Naive thymus-derived CD8-positive, alpha-beta T cell (primary cell): Measurements from ENCODE around the gene SRRM4. TPM values are rescaled to one million over a fixed set of nuclear protein-coding genes. Genes with fewer than 3 reads are reported as not detected.
"Not testable (repeated sequence)": the region's sequence is repeated elsewhere in the genome, so short reads cannot be mapped to it uniquely, and the experiment has no call there.

ENCODE experiments used
- ATAC-seq, 2 donors: fragments of 150-1000 bp; cut with Tn5 transposase in 1 of 2; sonication (Bioruptor Pico), chemical (Tn5 transposase) in 1 of 2; 1 replicate in 1 of 2; 2 replicates in 1 of 2; pipeline ENCODE4 v1.10.0; 2021; ENCODE audit warnings: mild to moderate bottlenecking in 2 of 2, moderate library complexity in 2 of 2
- POLR2A ChIA-PET: fragments of 350-600 bp; sonication (Branson Sonifier 250); formaldehyde crosslinking; loops from one replicate; lab custom pipeline; 2021; ENCODE audit warnings: antibody characterized with exemption; lab: Charles Lee
- DNase-seq, 10 donors: peaks; one replicate each; pipeline versions ENCODE4 v3.0.0 to v3.0.0-alpha.2; 2020 to 2022
- H3K27ac Mint-ChIP-seq, 10 donors: one replicate each; pipeline ENCODE4 v1.8.0; 2020 to 2022; ENCODE audit warnings: mild to moderate bottlenecking in 10 of 10, mixed read lengths in 10 of 10, moderate library complexity in 4 of 10, inconsistent platforms in 1 of 10
- H3K27me3 Mint-ChIP-seq, 5 donors: one replicate each; pipeline ENCODE4 v1.8.0; 2021 to 2022; ENCODE audit warnings: mixed read lengths in 5 of 5
- H3K36me3 Mint-ChIP-seq, 3 donors: one replicate each; pipeline ENCODE4 v1.8.0; 2020 to 2022; ENCODE audit warnings: mixed read lengths in 3 of 3, mild to moderate bottlenecking in 2 of 3, inconsistent platforms in 1 of 3
- H3K4me1 Mint-ChIP-seq, 4 donors: one replicate each; pipeline ENCODE4 v1.8.0; 2021 to 2022; ENCODE audit warnings: mixed read lengths in 4 of 4
- H3K4me3 Mint-ChIP-seq, 10 donors: one replicate each; pipeline ENCODE4 v1.8.0; 2020 to 2022; ENCODE audit warnings: mild to moderate bottlenecking in 10 of 10, mixed read lengths in 10 of 10, moderate library complexity in 6 of 10, inconsistent platforms in 1 of 10
- H3K9me3 Mint-ChIP-seq, 9 donors: one replicate each; pipeline ENCODE4 v1.8.0; 2020 to 2022; ENCODE audit warnings: mixed read lengths in 9 of 9, mild to moderate bottlenecking in 3 of 9, inconsistent platforms in 1 of 9, moderate library complexity in 1 of 9
- polyA plus RNA-seq, 3 donors: library from polyadenylated mRNA; unstranded; fragments of 300-500 nt; fragmentation: Illumina TruSeq; gene quantifications; one replicate each; pipeline ENCODE4 v1.2.3, GENCODE V29; 2021
- total RNA-seq, 8 experiments: library from RNA in 2 of 8; stranded (reverse) in 2 of 8; gene quantifications; one replicate each; pipeline ENCODE4 v1.2.3 and lab custom pipeline; 2021 to 2026

The SRRM4 gene
- total and polyA plus RNA-seq, 5 experiments from 2014 or later, result not detected

- ATAC-seq (no peak), DNase-seq (no peak)
- no peaks in the 10 kb centered on the region for H3K36me3 Mint-ChIP-seq
- H3K27me3 Mint-ChIP-seq, result peaks cover 1 to 48% (median 12%) of the 10 kb centered on the region in 5 donors
- no peak overlapping the region for H3K27ac Mint-ChIP-seq
- H3K4me1 Mint-ChIP-seq, result no peaks in the 10 kb centered on the region
- POLR2A ChIA-PET, result no interaction called here
- H3K4me3 Mint-ChIP-seq, result no peak overlapping the region
- peaks cover 0 to 6% (median 0%) of the 10 kb centered on the region in 9 donors for H3K9me3 Mint-ChIP-seq
These were observed 101.2 kb downstream of the SRRM4 start for GRCh38 chr12:119082496-119082895.

GRCh38 chr12:119088685-119089379 is 107.5 kb downstream of the SRRM4 start:
- DNase-seq (no peak), ATAC-seq (no peak)
- Mint-ChIP-seq H3K27ac (no peak overlapping the region), H3K4me1 (no peaks in the 10 kb centered on the region), H3K4me3 (no peak overlapping the region), H3K9me3 (peaks cover 0 to 17% (median 0%) of the 10 kb centered on the region in 9 donors), H3K27me3 (peaks cover 1 to 37% (median 20%) of the 10 kb centered on the region in 5 donors), H3K36me3 (peaks cover 0 to 2% (median 0%) of the 10 kb centered on the region in 3 donors)
- POLR2A ChIA-PET, result no interaction called here

GRCh38 chr12:119089380-119090013 is 108.2 kb downstream of the SRRM4 start:
- no peak for DNase-seq
- Mint-ChIP-seq H3K27ac (no peak overlapping the region), H3K36me3 (peaks cover 0 to 2% (median 0%) of the 10 kb centered on the region in 3 donors), H3K4me1 (no peaks in the 10 kb centered on the region), H3K27me3 (peaks cover 1 to 34% (median 18%) of the 10 kb centered on the region in 5 donors), H3K4me3 (no peak overlapping the region), H3K9me3 (peaks cover 0 to 22% (median 0%) of the 10 kb centered on the region in 9 donors)
- POLR2A ChIA-PET, result no interaction called here
- no peak for ATAC-seq

GRCh38 chr12:119090276-119090675 is 108.9 kb downstream of the SRRM4 start:
- DNase-seq (no peak), ATAC-seq (no peak)
- POLR2A ChIA-PET, result no interaction called here
- H3K36me3 Mint-ChIP-seq, result peaks cover 0 to 2% (median 0%) of the 10 kb centered on the region in 3 donors
- H3K9me3 Mint-ChIP-seq, result peaks cover 0 to 27% (median 0%) of the 10 kb centered on the region in 9 donors
- no peaks in the 10 kb centered on the region for H3K4me1 Mint-ChIP-seq
- no peak overlapping the region for H3K4me3 Mint-ChIP-seq
- H3K27ac Mint-ChIP-seq, result no peak overlapping the region
- H3K27me3 Mint-ChIP-seq, result peaks cover 1 to 35% (median 17%) of the 10 kb centered on the region in 5 donors

- no peaks in the 10 kb centered on the region for H3K4me1 Mint-ChIP-seq
- no peak overlapping the region for H3K4me3 Mint-ChIP-seq
- ATAC-seq (no peak), DNase-seq (no peak)
- peaks cover 0 to 27% (median 0%) of the 10 kb centered on the region in 9 donors for H3K9me3 Mint-ChIP-seq
- H3K36me3 Mint-ChIP-seq, result peaks cover 0 to 2% (median 0%) of the 10 kb centered on the region in 3 donors
- no peak overlapping the region for H3K27ac Mint-ChIP-seq
- POLR2A ChIA-PET, result no interaction called here
- H3K27me3 Mint-ChIP-seq, result peaks cover 1 to 32% (median 15%) of the 10 kb centered on the region in 5 donors
These were observed 109.5 kb downstream of the SRRM4 start for GRCh38 chr12:119090865-119091264.

- peaks cover 5 to 55% (median 12%) of the 10 kb centered on the region in 9 donors for H3K9me3 Mint-ChIP-seq
- no peak for ATAC-seq
- POLR2A ChIA-PET, result no interaction called here
These were observed 115.3 kb downstream of the SRRM4 start for GRCh38 chr12:119096429-119097202.

GRCh38 chr12:119100933-119101332 is 119.6 kb downstream of the SRRM4 start:
- Mint-ChIP-seq H3K36me3 (peaks cover 0 to 12% (median 2%) of the 10 kb centered on the region in 3 donors), H3K9me3 (peaks cover 5 to 41% (median 15%) of the 10 kb centered on the region in 9 donors), H3K4me3 (no peak overlapping the region), H3K4me1 (no peaks in the 10 kb centered on the region), H3K27ac (no peak overlapping the region), H3K27me3 (peaks cover 3 to 9% (median 4%) of the 10 kb centered on the region in 5 donors)
- ATAC-seq (no peak), DNase-seq (no peak)
- POLR2A ChIA-PET, result no interaction called here

More at GRCh38 chr12:119096429-119097202, 115.3 kb downstream of the SRRM4 start:
- no peak overlapping the region for H3K27ac Mint-ChIP-seq
- H3K4me3 Mint-ChIP-seq, result no peak overlapping the region
- no peaks in the 10 kb centered on the region for H3K4me1 Mint-ChIP-seq
- DNase-seq, result no peak
- peaks cover 3 to 30% (median 14%) of the 10 kb centered on the region in 5 donors for H3K27me3 Mint-ChIP-seq
- H3K36me3 Mint-ChIP-seq, result peaks cover 0 to 12% (median 4%) of the 10 kb centered on the region in 3 donors

GRCh38 chr12:119102274-119102673 is 120.9 kb downstream of the SRRM4 start:
- H3K4me3 Mint-ChIP-seq, result no peak overlapping the region
- no peaks in the 10 kb centered on the region for H3K4me1 Mint-ChIP-seq
- no peak overlapping the region for H3K27ac Mint-ChIP-seq
- ATAC-seq, result no peak
- H3K36me3 Mint-ChIP-seq, result peaks cover 0 to 12% (median 2%) of the 10 kb centered on the region in 3 donors
- POLR2A ChIA-PET, result no interaction called here
- peaks cover 0 to 8% (median 3%) of the 10 kb centered on the region in 5 donors for H3K27me3 Mint-ChIP-seq
- H3K9me3 Mint-ChIP-seq, result peaks cover 5 to 41% (median 14%) of the 10 kb centered on the region in 9 donors
- no peak for DNase-seq

GRCh38 chr12:119102714-119103113 is 121.4 kb downstream of the SRRM4 start:
- no peak overlapping the region for H3K27ac Mint-ChIP-seq
- ATAC-seq, result no peak
- POLR2A ChIA-PET, result no interaction called here
- peaks cover 4 to 39% (median 14%) of the 10 kb centered on the region in 9 donors for H3K9me3 Mint-ChIP-seq
- H3K4me1 Mint-ChIP-seq, result no peaks in the 10 kb centered on the region
- peaks cover 0 to 12% (median 2%) of the 10 kb centered on the region in 3 donors for H3K36me3 Mint-ChIP-seq
- peaks cover 0 to 3% (median 1%) of the 10 kb centered on the region in 5 donors for H3K27me3 Mint-ChIP-seq
- no peak overlapping the region for H3K4me3 Mint-ChIP-seq
- DNase-seq, result no peak

- H3K9me3 Mint-ChIP-seq, result peaks cover 0 to 38% (median 5%) of the 10 kb centered on the region in 9 donors
- H3K36me3 Mint-ChIP-seq, H3K4me1 Mint-ChIP-seq, H3K27ac Mint-ChIP-seq, H3K4me3 Mint-ChIP-seq, H3K27me3 Mint-ChIP-seq, POLR2A ChIA-PET, ATAC-seq, DNase-seq: not testable (repeated sequence)
These were observed 123.6 kb downstream of the SRRM4 start for GRCh38 chr12:119104969-119105368.

- no peak overlapping the region for H3K27ac Mint-ChIP-seq
- no peak overlapping the region for H3K4me3 Mint-ChIP-seq
- POLR2A ChIA-PET, result no interaction called here
- no peak for DNase-seq
- peaks cover 2 to 18% (median 12%) of the 10 kb centered on the region in 5 donors for H3K27me3 Mint-ChIP-seq
- H3K36me3 Mint-ChIP-seq, result peaks cover 0 to 5% (median 0%) of the 10 kb centered on the region in 3 donors
- no peak for ATAC-seq
- peaks cover 0 to 23% (median 2%) of the 10 kb centered on the region in 9 donors for H3K9me3 Mint-ChIP-seq
- no peaks in the 10 kb centered on the region for H3K4me1 Mint-ChIP-seq
These were observed 132.2 kb downstream of the SRRM4 start for GRCh38 chr12:119113496-119113986.

- Mint-ChIP-seq H3K4me3 (no peak overlapping the region), H3K36me3 (peaks cover 0 to 5% (median 0%) of the 10 kb centered on the region in 3 donors), H3K27me3 (peaks cover 2 to 18% (median 12%) of the 10 kb centered on the region in 5 donors), H3K9me3 (peaks cover 0 to 15% (median 2%) of the 10 kb centered on the region in 9 donors), H3K4me1 (no peaks in the 10 kb centered on the region), H3K27ac (no peak overlapping the region)
- POLR2A ChIA-PET, result no interaction called here
- ATAC-seq (no peak), DNase-seq (no peak)
These were observed 133.0 kb downstream of the SRRM4 start for GRCh38 chr12:119114294-119114693.
